A673 (cell line): Measurements from ENCODE around the gene EDIL3. TPM values are rescaled to one million over a fixed set of nuclear protein-coding genes. Genes with fewer than 3 reads are reported as not detected.

Experiments
- BruUV-seq: library from RNA; stranded (reverse); fragments of 400-500 nt; replicated peaks from 2 replicates; lab custom pipeline; 2021; lab: Mats Ljungman, UMichigan
- CTCF ChIA-PET: fragments of 300-600 bp; sonication (Branson Sonifier 250); formaldehyde crosslinking; loops from one replicate; lab custom pipeline; 2022; ENCODE audit warnings: antibody characterized with exemption; lab: Charles Lee
- POLR2A ChIA-PET: fragments of 300-600 bp; sonication (Branson Sonifier 250); formaldehyde crosslinking; loops from one replicate; lab custom pipeline; 2022; ENCODE audit warnings: antibody characterized with exemption; ENCODE audit not compliant: low non-redundant PET; lab: Charles Lee
- DNase-seq: peaks from one replicate; pipeline ENCODE4 v3.0.0-alpha.2; 2015; ENCODE audit warnings: low spot score
- H3K27ac ChIP-seq: fragments of 200-600 bp; sonication (generic); 2 replicates; pipeline ENCODE4 v1.5.1; 2016; ENCODE audit warnings: mixed run types, low read depth, mild to moderate bottlenecking, mixed read lengths, antibody characterized with exemption, low read length; ENCODE audit not compliant: poor library complexity, severe bottlenecking
- H3K27me3 ChIP-seq: fragments of 200-600 bp; sonication (generic); replicated peaks from 2 replicates; pipeline ENCODE4 v1.6.1; 2017; ENCODE audit warnings: mixed run types, low read depth, mild to moderate bottlenecking, mixed read lengths, antibody characterized with exemption, low read length; ENCODE audit not compliant: insufficient read depth, poor library complexity
- H3K36me3 ChIP-seq: fragments of 200-600 bp; sonication (generic); 2 replicates; pipeline ENCODE4 v1.6.1; 2016; ENCODE audit warnings: mixed run types, mild to moderate bottlenecking, mixed read lengths, antibody characterized with exemption, low read length; ENCODE audit not compliant: insufficient read depth, poor library complexity, severe bottlenecking
- H3K4me1 ChIP-seq: fragments of 200-600 bp; sonication (generic); 2 replicates; pipeline ENCODE4 v1.6.1; 2017; ENCODE audit warnings: mixed run types, mild to moderate bottlenecking, mixed read lengths, antibody characterized with exemption, low read length; ENCODE audit not compliant: insufficient read depth, poor library complexity, severe bottlenecking
- H3K4me3 ChIP-seq: fragments of 200-600 bp; sonication (generic); 2 replicates; pipeline ENCODE4 v1.5.1; 2016; ENCODE audit warnings: low read depth, mixed run types, mild to moderate bottlenecking, mixed read lengths, low read length; ENCODE audit not compliant: poor library complexity, severe bottlenecking
- H3K9me3 ChIP-seq: fragments of 200-600 bp; sonication (generic); 2 replicates; pipeline ENCODE4 v1.6.1; 2016; ENCODE audit warnings: mixed run types, low read depth, mild to moderate bottlenecking, mixed read lengths, antibody characterized with exemption, low read length; ENCODE audit not compliant: poor library complexity, severe bottlenecking
- CTCF ChIP-seq: fragments of 300-800, 200-600 bp; sonication (generic); conservative IDR thresholded peaks from 2 replicates; pipeline ENCODE4 v1.5.1; 2017; ENCODE audit warnings: low read depth, mild to moderate bottlenecking, antibody characterized with exemption, low read length, moderate library complexity, mixed read lengths
- EZH2 ChIP-seq: fragments of 200-600 bp; sonication (generic); IDR thresholded peaks from 2 replicates; pipeline ENCODE4 v1.6.1; 2017; ENCODE audit warnings: borderline replicate concordance, low read depth, mild to moderate bottlenecking, mixed read lengths, antibody characterized with exemption, low read length; ENCODE audit not compliant: poor library complexity, severe bottlenecking
- intact Hi-C: fragments of 100-400 bp; cut with micrococcal nuclease; formaldehyde crosslinking; loops from one replicate; pipeline ENCODE4 v1.10.0; 2022; ENCODE audit not compliant: unreplicated experiment
- total RNA-seq: library from RNA; stranded (reverse); gene quantifications from 2 replicates; pipeline ENCODE4 v1.2.3, GENCODE V29; 2021

Gene EDIL3
- total RNA-seq, 1 experiment from 2014 or later = 4.6 TPM

DNA sequence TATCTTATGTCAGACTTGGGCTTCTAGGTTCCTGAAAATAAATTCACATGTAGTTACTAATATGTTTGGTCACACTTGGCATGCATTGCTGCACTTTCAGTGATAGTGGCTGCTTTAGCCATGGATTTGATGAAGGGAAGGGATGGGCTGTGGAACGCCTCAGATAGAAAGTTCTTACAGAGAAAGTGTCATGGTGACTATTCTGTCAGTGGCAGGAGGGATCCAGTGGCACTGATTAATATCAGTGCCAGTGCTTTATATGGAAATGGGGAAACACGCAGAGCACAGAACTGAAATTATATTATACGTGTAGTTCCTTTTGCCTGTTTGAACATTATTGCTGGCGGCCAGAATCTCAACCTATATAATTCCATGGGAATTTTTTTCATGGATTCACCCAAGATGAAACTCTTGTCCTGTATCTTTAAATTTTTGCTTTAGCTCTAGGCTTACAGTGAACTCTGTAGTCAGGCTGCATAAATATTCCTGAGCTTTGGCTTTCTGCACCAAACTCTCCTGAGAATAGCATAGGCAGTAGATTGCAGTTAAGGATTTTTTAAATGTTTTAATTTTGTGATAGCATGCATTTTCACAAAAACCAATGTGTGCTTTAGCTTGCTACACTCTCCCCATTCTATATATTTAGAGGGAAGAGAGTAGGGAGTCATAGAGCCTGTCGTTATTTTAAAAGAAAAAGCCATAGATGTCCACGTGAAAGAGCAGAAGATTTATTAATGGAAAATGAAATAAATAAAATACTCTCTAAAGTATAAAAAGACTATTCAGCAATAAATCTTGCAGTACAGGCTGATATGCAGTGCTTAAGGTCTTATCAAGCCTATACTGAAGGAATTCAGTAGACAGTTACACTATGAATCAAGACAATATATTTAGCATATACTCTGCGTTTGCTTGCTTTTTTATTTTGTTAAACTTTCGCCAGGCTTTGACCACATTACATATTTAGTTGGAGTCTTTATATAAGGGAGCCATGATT lies 98.7 kb downstream of the EDIL3 start:
- POLR2A ChIA-PET = no interaction called here
- intact Hi-C loops = no loop called here

DNA sequence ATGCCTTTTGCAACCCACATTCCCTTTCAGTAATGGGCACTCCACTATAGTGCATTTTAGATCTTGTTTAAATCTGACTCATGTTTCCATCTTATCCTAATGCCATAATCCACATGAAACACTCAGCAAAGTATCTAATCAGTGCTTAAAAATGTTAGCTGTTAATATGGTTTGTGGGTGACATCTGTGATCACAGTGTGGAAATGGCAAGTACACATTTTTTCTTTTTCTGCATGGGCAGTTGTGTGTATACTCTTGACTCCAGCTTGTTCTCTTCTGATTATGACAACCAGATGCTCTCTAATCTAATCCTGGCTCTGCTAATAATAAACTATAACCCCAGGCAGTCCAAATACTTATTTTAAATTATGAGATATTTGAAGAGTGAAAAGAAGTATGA lies 103.3 kb downstream of the EDIL3 start:
- CTCF ChIA-PET = no interaction called here
- intact Hi-C loops = no loop called here
- no TSS peak for BruUV-seq
- TF ChIP-seq EZH2 (no peak), CTCF (no peak)
- POLR2A ChIA-PET = no interaction called here
- H3K36me3 ChIP-seq = no peaks in the 10 kb centered on the region
- no peaks in the 10 kb centered on the region for H3K9me3 ChIP-seq
- no peak overlapping the region for H3K27ac ChIP-seq
- H3K4me1 ChIP-seq = no peaks in the 10 kb centered on the region
- no peaks in the 10 kb centered on the region for H3K27me3 ChIP-seq
- no peak overlapping the region for H3K4me3 ChIP-seq
- no peak for DNase-seq

More for the DNA sequence above, 98.7 kb downstream of the EDIL3 start:
- Histone ChIP-seq H3K9me3 (no peaks in the 10 kb centered on the region), H3K4me3 (no peak overlapping the region), H3K4me1 (no peaks in the 10 kb centered on the region), H3K27ac (no peak overlapping the region), H3K27me3 (no peaks in the 10 kb centered on the region), H3K36me3 (no peaks in the 10 kb centered on the region)
- BruUV-seq = no TSS peak
- TF ChIP-seq EZH2 = no peak
- TF ChIP-seq CTCF = no peak
- no peak for DNase-seq
- CTCF ChIA-PET = no interaction called here

DNA sequence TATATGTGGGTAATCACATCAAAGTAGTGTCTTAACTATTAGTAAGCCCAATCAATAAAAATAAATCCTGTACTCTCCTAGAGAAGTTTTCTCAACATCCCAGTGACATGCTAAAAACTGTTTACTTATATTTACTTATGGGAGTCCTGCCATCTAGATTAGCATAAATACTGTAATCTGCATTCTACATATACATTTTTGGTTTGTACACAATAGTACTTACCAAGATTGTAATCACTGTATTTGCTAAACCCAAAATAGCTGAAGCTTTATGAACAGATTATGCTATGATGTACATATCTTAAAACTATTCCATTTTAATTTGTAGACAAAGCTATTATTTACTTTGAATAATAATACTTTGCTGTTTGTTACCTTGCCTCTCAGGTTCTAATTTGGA lies 105.4 kb downstream of the EDIL3 start:
- Histone ChIP-seq H3K9me3 (no peaks in the 10 kb centered on the region), H3K36me3 (no peaks in the 10 kb centered on the region), H3K4me3 (no peak overlapping the region), H3K4me1 (no peaks in the 10 kb centered on the region), H3K27me3 (no peaks in the 10 kb centered on the region), H3K27ac (no peak overlapping the region)
- no TSS peak for BruUV-seq
- DNase-seq = no peak
- no peak for TF ChIP-seq CTCF
- TF ChIP-seq EZH2 = no peak
- CTCF ChIA-PET = no interaction called here
- POLR2A ChIA-PET = no interaction called here
- intact Hi-C loops = loop anchor here (5.0 to 10.0 kb wide), 2 partner anchors 103 to 176 kb away; partner anchors contain the start of gene EDIL3
